Inferior parietal cortex (tissue), 1 donor: ENCODE data around the gene COG2.
"Not testable (repeated sequence)": the region's sequence is repeated elsewhere in the genome, so short reads cannot be mapped to it uniquely, and the experiment has no call there.

Experiments
- DNase-seq: peaks from one replicate; pipeline ENCODE4 v3.0.0-alpha.2; 2016; ENCODE audit errors: extremely low spot score

Gene COG2

DNA sequence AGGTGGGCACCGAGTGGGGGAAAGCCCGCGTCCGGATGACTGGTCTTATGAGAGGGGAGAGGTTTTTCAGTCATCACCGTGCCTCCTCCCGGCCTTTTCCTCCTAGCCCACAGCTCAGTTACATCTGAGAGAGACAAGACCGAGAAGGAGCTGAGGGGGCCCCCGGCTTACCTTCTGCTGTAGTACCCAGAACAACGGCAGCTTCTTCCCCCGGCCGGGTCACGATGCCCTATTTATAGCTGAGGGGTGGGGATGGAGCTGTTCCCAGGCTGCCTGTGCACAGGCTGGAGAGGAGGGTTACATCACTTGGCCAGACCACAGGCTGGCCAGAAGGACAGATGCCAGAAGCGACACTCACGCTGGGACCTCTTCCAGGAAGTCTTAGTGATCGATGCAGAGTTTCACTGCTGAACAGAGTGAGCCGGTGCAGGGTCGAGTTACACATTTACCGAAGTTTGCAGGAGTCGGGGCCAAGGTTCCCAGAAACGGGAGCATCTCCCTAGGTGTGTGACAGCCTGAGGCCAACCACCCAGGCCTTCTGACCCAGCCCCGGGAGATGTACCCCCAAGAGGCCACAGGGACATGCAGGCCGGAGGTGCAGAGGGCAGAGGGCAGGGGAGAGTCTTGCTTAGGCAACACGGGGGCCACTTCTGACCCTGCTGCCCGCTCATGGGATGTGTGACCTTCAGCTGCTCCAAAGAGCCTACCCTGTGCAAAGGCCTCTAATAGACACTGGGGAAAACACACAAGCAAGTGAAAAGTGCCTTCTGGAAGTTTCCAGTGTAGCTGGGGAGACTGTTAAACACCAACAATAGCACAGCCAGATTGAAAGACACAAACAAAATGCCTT is 71.9 kb downstream of the COG2 start, which contains the start of gene AGT:
TSS of gene AGT (minus strand) at position 208 of the 850 bp plus-strand sequence. CDS start 3,299 bp downstream, outside the sequence.
- DNase-seq = peak; percentile 78

DNA sequence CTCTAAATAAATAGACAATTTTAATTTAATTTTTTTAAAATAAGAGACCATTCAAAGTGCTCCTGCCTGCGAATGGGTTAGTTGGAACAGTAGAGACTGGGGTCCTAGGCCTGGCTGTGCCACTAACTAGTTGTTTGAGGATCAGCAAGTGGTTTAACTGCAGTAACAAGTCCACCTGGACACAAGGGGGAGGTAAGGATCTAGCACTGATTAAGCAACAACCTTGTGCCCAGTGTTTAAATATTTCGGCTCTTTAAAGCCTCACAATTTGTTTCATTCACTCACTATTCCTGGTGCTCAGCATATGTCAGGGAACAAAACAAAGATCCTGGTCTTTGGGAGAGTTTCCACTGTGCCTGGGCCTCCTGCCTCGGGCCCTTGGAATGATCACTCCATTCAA is 73.2 kb downstream of the COG2 start:
- no peak for DNase-seq

DNA sequence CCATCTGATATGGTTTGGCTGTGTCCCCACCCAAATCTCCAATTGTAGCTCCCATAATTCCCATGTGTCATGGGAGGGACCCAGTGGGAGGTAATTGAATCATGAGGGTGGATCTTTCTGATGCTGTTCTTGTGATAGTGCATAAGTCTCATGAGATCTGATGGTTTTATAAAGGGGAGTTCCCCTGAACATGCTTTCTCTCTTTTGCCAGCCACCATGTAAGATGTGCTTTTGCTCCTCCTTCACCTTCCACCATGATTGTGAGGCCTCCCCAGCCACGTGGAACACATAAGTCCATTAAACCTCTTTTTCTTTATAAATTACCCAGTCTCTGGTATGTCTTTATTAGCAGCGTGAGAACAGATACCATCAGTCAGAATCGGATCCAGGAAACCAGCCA is 74.2 kb downstream of the COG2 start:
- not testable (repeated sequence) for DNase-seq

DNA sequence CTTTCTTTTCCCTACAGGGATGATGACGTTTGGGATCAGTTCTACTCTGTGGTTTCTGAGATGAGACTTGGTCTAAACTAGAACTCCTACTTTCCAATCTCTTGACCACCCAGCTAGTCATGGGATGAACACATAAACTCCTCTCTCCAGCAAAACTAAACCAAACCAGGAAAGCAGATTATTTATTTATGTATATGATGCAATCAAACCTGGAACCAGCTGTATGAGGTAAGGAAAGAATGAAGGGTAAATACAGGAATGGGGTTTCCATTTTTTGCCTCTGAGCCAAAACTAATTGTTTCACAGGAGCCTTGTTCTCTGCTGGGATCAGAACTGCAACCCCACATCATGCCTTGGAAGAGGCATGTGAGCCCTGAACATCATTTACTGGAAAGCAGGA is 75.0 kb downstream of the COG2 start:
- no peak for DNase-seq

DNA sequence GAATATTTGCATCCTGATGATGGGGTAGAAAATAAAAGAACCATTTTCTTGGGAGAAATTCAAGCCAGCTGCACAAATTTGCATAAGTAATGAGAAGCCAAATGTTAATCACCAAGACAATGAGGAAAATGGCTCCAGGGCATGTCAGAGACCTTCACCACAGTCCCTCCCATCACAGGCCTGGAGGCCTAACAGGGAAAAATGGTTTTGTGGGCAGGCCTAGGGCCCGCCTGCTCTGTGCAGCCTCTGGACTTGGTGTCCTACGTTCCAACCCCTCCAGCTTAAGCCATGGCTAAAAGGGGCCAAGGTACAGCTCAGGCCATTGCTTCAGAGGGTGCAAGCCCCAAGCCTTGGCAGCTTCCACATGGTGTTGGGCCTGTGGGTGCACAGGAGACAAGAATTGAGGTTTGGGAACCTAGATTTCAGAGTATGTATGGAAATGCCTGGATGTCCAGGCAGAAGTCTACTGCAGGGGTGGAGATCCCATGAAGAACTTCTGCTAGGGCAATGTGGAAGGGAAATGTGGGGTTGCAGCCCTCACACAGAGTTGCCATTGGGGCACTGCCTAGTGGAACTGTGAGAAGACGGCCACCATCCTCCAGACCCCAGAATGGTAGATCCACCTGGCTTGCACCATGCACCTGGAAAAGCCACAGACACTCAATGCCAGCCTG is 79.7 kb downstream of the COG2 start:
- not testable (repeated sequence) for DNase-seq

DNA sequence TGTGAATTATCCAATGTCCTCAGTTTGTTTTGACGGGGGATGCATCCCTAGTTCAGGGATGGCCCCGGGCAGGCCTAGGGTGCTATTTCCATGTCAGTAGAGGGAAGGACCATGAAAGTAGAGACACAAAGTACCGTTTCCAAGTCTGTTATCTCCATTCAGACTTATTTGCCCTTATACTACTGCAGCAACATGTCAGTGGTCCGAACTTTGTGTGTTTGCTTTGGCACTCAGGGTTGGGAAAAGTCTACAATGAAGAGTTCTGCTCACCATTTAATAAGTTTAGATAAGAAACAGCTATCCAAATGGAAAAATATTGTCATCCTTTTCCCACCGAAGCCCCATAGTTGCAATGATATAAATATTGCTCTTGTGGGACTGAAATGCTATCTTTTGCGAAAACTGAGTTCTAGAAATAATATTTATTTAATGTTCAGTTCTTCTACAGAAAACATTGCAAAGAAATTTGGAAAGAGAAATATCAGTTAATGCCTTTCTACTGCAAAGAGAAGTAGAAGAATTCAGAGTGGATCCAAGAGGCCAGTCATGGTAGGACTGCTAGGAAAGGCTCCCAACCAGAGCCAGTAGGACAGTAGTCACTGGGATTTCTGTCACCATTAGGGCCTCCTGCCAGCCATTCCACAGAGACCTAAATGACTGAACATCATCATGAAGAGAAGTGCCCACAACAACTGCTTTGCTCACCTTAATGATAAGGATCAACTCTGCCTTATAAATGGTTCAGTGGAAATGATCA is 83.2 kb downstream of the COG2 start:
- no peak for DNase-seq

DNA sequence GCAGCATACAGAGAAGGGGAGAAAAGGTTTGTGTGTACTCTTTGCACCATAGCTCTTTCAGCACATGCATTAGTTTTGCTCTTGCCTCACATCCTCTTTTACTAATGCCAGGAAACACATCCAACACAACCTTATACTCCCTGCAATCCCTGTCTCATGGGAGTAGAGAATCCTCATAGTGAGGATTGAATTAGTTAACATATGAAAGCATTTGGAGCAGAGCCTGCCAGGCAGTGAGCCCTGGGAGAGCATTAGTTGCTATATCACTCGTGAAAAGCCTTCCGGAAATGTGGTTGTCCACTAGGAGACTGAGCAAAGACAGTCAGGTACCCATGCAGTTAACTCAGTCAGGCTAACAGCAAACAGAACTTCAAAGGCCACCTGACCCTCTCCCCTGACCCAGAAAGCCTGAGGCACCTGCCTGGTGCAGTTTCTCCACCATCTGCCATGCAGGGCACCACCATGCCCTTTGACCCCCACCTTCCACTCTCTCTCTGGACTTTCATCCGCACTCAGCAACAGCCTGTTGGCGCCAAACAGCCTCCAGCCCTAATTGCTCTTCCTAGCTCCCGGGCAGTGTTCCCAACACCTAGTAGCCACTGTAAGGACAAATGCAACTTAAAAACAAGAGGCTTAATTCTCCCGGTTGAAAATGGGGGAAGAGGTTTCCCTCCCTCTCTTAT is 86.6 kb downstream of the COG2 start:
- DNase-seq = no peak

DNA sequence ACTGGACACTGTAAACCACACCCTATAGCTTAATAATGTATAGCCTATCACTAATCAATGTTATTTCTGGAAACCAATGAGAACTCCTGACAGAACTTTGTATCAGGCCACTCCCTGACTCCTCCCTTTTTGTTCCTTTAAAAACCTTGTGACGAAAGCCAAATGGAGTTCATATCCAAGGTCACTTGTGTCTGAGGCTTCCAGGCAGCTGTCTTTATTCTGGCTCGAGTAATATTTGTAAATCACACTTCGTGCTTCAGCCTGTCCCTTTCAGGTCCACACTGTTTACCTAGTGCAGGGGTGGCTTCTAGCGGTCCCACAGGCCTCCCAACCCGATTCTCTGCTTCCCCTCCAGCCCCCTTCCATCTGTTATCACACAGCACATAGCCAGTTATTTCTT is 88.7 kb downstream of the COG2 start:
- no peak for DNase-seq

DNA sequence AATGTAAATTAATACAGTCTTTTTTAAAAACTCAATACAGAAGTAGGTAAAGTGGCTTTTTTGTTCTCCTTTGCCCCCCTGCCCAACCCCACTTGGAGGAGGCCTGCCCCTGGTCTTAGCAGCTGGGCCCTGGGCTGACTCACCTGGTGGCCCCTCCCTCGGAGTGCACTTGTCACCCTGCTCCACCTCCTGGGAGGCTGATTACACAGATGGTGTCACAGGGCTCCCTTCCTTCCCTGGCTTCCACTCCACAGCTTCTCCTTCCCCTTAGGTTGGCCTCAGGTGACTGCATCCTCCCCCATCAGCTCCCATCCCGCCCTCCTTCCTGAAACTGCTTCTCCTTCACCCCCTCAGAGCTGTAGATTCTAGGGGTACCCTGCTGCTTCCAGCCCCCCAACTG is 93.2 kb downstream of the COG2 start:
- no peak for DNase-seq

DNA sequence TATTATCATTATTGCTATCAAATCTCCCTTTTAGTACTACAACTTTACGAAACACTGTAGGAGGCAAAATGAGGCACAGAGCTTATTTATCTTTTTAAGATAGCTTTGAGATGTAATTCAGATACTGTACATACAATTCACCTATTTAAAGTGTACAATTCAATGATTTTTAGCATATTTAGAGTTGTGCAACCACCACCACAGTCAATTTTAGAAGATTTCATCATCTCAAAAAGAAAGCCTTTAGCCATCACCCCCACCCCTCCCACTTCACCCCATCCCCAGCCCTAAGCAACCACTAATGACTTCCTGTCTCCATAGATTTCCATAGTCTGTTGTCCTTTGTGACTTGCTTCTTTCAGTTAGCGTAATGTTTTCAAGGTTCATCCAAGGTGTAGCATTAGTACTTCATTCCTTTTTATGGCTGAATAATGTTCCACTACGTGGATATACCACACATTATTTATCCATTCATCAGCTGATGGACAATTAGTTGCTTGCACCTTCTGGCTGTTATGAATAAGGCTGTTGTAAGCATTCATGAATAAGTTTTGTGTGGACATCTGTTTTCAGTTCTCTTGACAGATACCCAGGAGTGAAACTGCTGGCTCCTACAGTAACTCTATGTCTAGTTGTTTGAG is 95.5 kb downstream of the COG2 start:
- DNase-seq = no peak

DNA sequence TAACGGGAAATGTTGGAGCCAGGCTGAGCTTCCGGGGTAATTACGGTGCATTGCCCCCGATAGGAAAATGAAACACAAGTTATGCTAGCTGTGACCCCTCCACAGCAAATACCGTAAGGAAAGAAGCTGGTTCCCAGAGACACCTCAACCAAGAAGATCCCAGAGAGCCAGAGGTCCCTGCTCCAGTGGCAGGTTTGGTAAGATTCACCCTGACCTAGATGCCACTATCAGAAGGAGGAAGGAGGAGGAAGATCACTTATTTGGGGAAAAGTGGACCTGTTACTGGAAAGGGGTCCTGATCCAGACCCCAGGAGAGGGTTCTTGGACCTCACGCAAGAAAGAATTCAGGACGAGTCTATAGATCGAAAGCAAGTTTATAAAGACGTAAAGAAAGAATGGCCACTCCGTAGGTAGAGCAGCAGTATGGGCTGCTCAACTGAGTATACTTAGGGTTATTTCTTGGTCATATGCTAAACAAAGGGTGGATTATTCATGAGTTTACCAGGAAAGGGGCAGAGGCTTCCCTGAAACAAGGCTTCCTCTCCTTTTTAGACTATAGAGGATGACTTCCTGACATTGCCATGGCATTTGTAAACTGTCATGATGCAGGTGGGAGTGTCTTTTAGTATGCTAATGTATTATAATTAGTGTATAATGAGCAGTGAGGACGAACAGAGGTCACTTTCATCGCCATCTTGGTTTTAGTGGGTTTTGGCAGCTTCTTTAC is 97.4 kb downstream of the COG2 start:
- DNase-seq = no peak
